IPS-15b (cell line): Measurements from ENCODE around the gene ARHGEF17.

ENCODE experiments used
- H3K27me3 ChIP-seq: one replicate; pipeline ENCODE4 v1.6.1; 2013; ENCODE audit warnings: low read length; ENCODE audit not compliant: control insufficient read depth, insufficient read depth
- H3K36me3 ChIP-seq: one replicate; pipeline ENCODE4 v1.6.1; 2013; ENCODE audit warnings: low read length; ENCODE audit not compliant: control insufficient read depth, insufficient read depth
- H3K4me1 ChIP-seq: one replicate; pipeline ENCODE4 v1.6.1; 2013; ENCODE audit warnings: mild to moderate bottlenecking, low read length; ENCODE audit not compliant: control insufficient read depth, insufficient read depth
- H3K4me3 ChIP-seq: one replicate; pipeline ENCODE4 v1.5.1; 2013; ENCODE audit warnings: low read depth, low read length
- H3K9ac ChIP-seq: one replicate; pipeline ENCODE4 v1.6.1; 2013; ENCODE audit warnings: low read depth, mild to moderate bottlenecking, low read length
- H3K9me3 ChIP-seq: one replicate; pipeline ENCODE4 v1.6.1; 2013; ENCODE audit warnings: mild to moderate bottlenecking, low read length; ENCODE audit not compliant: control insufficient read depth, insufficient read depth

Gene ARHGEF17

GRCh38 chr11:73404506-73405145 lies 96.5 kb downstream of the ARHGEF17 start:
- Histone ChIP-seq H3K4me1 (no peaks in the 10 kb centered on the region), H3K27me3 (no peaks in the 10 kb centered on the region), H3K9me3 (no peaks in the 10 kb centered on the region), H3K36me3 (peaks cover 10% of the 10 kb centered on the region), H3K4me3 (no peak overlapping the region), H3K9ac (no peak overlapping the region)

GRCh38 chr11:73405146-73405510 lies 97.1 kb downstream of the ARHGEF17 start:
- Histone ChIP-seq H3K36me3 (peaks cover 10% of the 10 kb centered on the region), H3K27me3 (no peaks in the 10 kb centered on the region), H3K9me3 (no peaks in the 10 kb centered on the region), H3K4me1 (no peaks in the 10 kb centered on the region), H3K9ac (no peak overlapping the region), H3K4me3 (no peak overlapping the region)

- H3K36me3 ChIP-seq = peaks cover 12% of the 10 kb centered on the region
- no peaks in the 10 kb centered on the region for H3K27me3 ChIP-seq
- H3K9ac ChIP-seq = no peak overlapping the region
- no peaks in the 10 kb centered on the region for H3K9me3 ChIP-seq
- no peaks in the 10 kb centered on the region for H3K4me1 ChIP-seq
- no peak overlapping the region for H3K4me3 ChIP-seq
Measured at GRCh38 chr11:73406131-73406530, 98.1 kb downstream of the ARHGEF17 start.

GRCh38 chr11:73406619-73407018 lies 98.5 kb downstream of the ARHGEF17 start:
- Histone ChIP-seq H3K4me3 (no peak overlapping the region), H3K9me3 (no peaks in the 10 kb centered on the region), H3K4me1 (no peaks in the 10 kb centered on the region), H3K27me3 (no peaks in the 10 kb centered on the region), H3K9ac (no peak overlapping the region), H3K36me3 (peaks cover 12% of the 10 kb centered on the region)

- no peaks in the 10 kb centered on the region for H3K9me3 ChIP-seq
- no peaks in the 10 kb centered on the region for H3K27me3 ChIP-seq
- peaks cover 12% of the 10 kb centered on the region for H3K36me3 ChIP-seq
- H3K4me3 ChIP-seq = no peak overlapping the region
- H3K9ac ChIP-seq = no peak overlapping the region
- H3K4me1 ChIP-seq = no peaks in the 10 kb centered on the region
Measured at GRCh38 chr11:73409431-73409830, 101.4 kb downstream of the ARHGEF17 start.

- H3K9me3 ChIP-seq = no peaks in the 10 kb centered on the region
- H3K27me3 ChIP-seq = no peaks in the 10 kb centered on the region
- no peak overlapping the region for H3K4me3 ChIP-seq
- H3K9ac ChIP-seq = no peak overlapping the region
- peaks cover 10% of the 10 kb centered on the region for H3K36me3 ChIP-seq
- H3K4me1 ChIP-seq = no peaks in the 10 kb centered on the region
Measured at GRCh38 chr11:73410627-73411026, 102.6 kb downstream of the ARHGEF17 start.

- Histone ChIP-seq H3K36me3 (peaks cover 9% of the 10 kb centered on the region), H3K9ac (no peak overlapping the region), H3K4me3 (no peak overlapping the region), H3K27me3 (no peaks in the 10 kb centered on the region), H3K9me3 (no peaks in the 10 kb centered on the region), H3K4me1 (no peaks in the 10 kb centered on the region)
Measured at GRCh38 chr11:73411031-73411430, 103.0 kb downstream of the ARHGEF17 start.

- no peaks in the 10 kb centered on the region for H3K27me3 ChIP-seq
- no peak overlapping the region for H3K9ac ChIP-seq
- peaks cover 9% of the 10 kb centered on the region for H3K36me3 ChIP-seq
- H3K9me3 ChIP-seq = no peaks in the 10 kb centered on the region
- no peaks in the 10 kb centered on the region for H3K4me1 ChIP-seq
- no peak overlapping the region for H3K4me3 ChIP-seq
Measured at GRCh38 chr11:73412308-73412707, 104.2 kb downstream of the ARHGEF17 start.

- H3K9me3 ChIP-seq = no peaks in the 10 kb centered on the region
- peaks cover 11% of the 10 kb centered on the region for H3K36me3 ChIP-seq
- H3K27me3 ChIP-seq = no peaks in the 10 kb centered on the region
- H3K4me3 ChIP-seq = no peak overlapping the region
- H3K4me1 ChIP-seq = no peaks in the 10 kb centered on the region
- no peak overlapping the region for H3K9ac ChIP-seq
Measured at GRCh38 chr11:73413256-73413655, 105.2 kb downstream of the ARHGEF17 start.

GRCh38 chr11:73414977-73415651 lies 107.0 kb downstream of the ARHGEF17 start:
- Histone ChIP-seq H3K36me3 (peaks cover 5% of the 10 kb centered on the region), H3K9ac (no peak overlapping the region), H3K9me3 (no peaks in the 10 kb centered on the region), H3K27me3 (no peaks in the 10 kb centered on the region), H3K4me3 (no peak overlapping the region), H3K4me1 (no peaks in the 10 kb centered on the region)

GRCh38 chr11:73415854-73416615 lies 108.0 kb downstream of the ARHGEF17 start:
- Histone ChIP-seq H3K9me3 (no peaks in the 10 kb centered on the region), H3K4me1 (no peaks in the 10 kb centered on the region), H3K9ac (no peak overlapping the region), H3K27me3 (no peaks in the 10 kb centered on the region), H3K36me3 (peaks cover 4% of the 10 kb centered on the region), H3K4me3 (no peak overlapping the region)

GRCh38 chr11:73416786-73417185 lies 108.7 kb downstream of the ARHGEF17 start:
- Histone ChIP-seq H3K9me3 (no peaks in the 10 kb centered on the region), H3K4me1 (peaks cover 4% of the 10 kb centered on the region), H3K4me3 (no peak overlapping the region), H3K36me3 (peaks cover 3% of the 10 kb centered on the region), H3K27me3 (no peaks in the 10 kb centered on the region), H3K9ac (no peak overlapping the region)
